K562 (cell line): ENCODE measurements around the gene SPINK4. TPM values are rescaled to one million over a fixed set of nuclear protein-coding genes. Genes with fewer than 3 reads are reported as not detected.
A peak's percentile ranks its signal among the peaks of the same experiment; 100 is the strongest.

ENCODE experiments used
- ATAC-seq: fragments of 200-7000 bp; cut with Tn5 transposase; 3 replicates; pipeline ENCODE4 v1.9.1; 2020; ENCODE audit warnings: moderate library complexity
- BruUV-seq: library from RNA; stranded (reverse); fragments of 400-500 nt; replicated peaks from 2 replicates; lab custom pipeline; 2021; lab: Mats Ljungman, UMichigan
- CTCF ChIA-PET: fragments of 300-600 bp; formaldehyde crosslinking; extraction: SDS; loops from one replicate; lab custom pipeline; 2021; ENCODE audit warnings: low intra/inter-chr PET ratio; lab: Yijun Ruan, JAX
- POLR2A ChIA-PET: fragments of 300-600, 350-650 bp; sonication (Branson Sonifier 250); formaldehyde crosslinking; extraction: SDS; loops from one replicate; lab custom pipeline; 2021; ENCODE audit warnings: antibody characterized with exemption, inconsistent platforms; lab: Yijun Ruan, JAX
- DNase-seq, 4 experiments: peaks; one replicate each; pipeline versions ENCODE4 v3.0.0 to v3.0.0-alpha.2; 2011 to 2018; ENCODE audit warnings: low spot score in 3 of 4, mixed read lengths in 3 of 4; ENCODE audit errors: extremely low read depth in 1 of 4
- FAIRE-seq: peaks from 2 replicates; lab custom pipeline; 2011; peaks lifted over from hg19 to GRCh38; lab: Jason Lieb, UNC
- H2AFZ ChIP-seq: 2 replicates; pipeline ENCODE4 v1.6.0; 2011; ENCODE audit warnings: low read depth, low read length, control low read depth, inconsistent platforms
- H3K27ac ChIP-seq: fragments of 200-600 bp; 3 replicates; pipeline ENCODE4 v1.8.0; 2011; ENCODE audit warnings: low read depth, mild to moderate bottlenecking, control low read depth, inconsistent platforms, low read length, moderate library complexity, mixed read lengths; ENCODE audit errors: extremely low read depth
- H3K27me3 ChIP-seq, 2 experiments: fragments of 300-600 bp in 1 of 2; 2 replicates in 1 of 2; 3 replicates in 1 of 2; pipeline versions ENCODE4 v1.6.0 to v1.8.0; 2011; ENCODE audit warnings: inconsistent platforms in 2 of 2, low read length in 2 of 2, mild to moderate bottlenecking in 1 of 2, mixed read lengths in 1 of 2, moderate library complexity in 1 of 2; ENCODE audit not compliant: control insufficient read depth in 2 of 2, insufficient read depth in 2 of 2
- H3K36me3 ChIP-seq: fragments of 300-600 bp; 3 replicates; pipeline ENCODE4 v1.8.0; 2011; ENCODE audit warnings: mild to moderate bottlenecking, low read length, inconsistent platforms; ENCODE audit not compliant: control insufficient read depth, insufficient read depth
- H3K4me1 ChIP-seq, 2 experiments: fragments of 200-600 bp in 1 of 2; replicated peaks in 1 of 2; 2 replicates in 1 of 2; 3 replicates in 1 of 2; pipeline versions ENCODE4 v1.5.1 to v1.8.0; 2011; ENCODE audit warnings: inconsistent platforms in 2 of 2, low read length in 2 of 2, mild to moderate bottlenecking in 1 of 2, mixed read lengths in 1 of 2, moderate library complexity in 1 of 2; ENCODE audit not compliant: control insufficient read depth in 2 of 2, insufficient read depth in 2 of 2
- H3K4me2 ChIP-seq: 2 replicates; pipeline ENCODE4 v1.6.1; 2011; ENCODE audit warnings: low read length, control low read depth, inconsistent platforms, mixed read lengths; ENCODE audit not compliant: insufficient read depth
- H3K4me3 ChIP-seq: fragments of 200-600 bp; sonication (generic), shearing (Covaris generic); 2 replicates; pipeline ENCODE4 v1.5.1; 2016; ENCODE audit warnings: control low read depth, inconsistent platforms
- H3K79me2 ChIP-seq: fragments of 200-600 bp; 3 replicates; pipeline ENCODE4 v1.8.0; 2011; ENCODE audit warnings: low read length, inconsistent platforms; ENCODE audit not compliant: control insufficient read depth, insufficient read depth
- H3K9ac ChIP-seq, 2 experiments: 2 replicates each; pipeline versions ENCODE4 v1.6.0 to v1.6.1; 2011; ENCODE audit warnings: low read depth in 2 of 2, low read length in 2 of 2, control low read depth in 1 of 2, inconsistent platforms in 1 of 2, mild to moderate bottlenecking in 1 of 2, mixed read lengths in 1 of 2; ENCODE audit not compliant: insufficient read depth in 1 of 2
- H3K9me1 ChIP-seq: one replicate; pipeline ENCODE4 v1.6.0; 2011; ENCODE audit warnings: inconsistent platforms, mild to moderate bottlenecking, low read length, moderate library complexity; ENCODE audit not compliant: control insufficient read depth, insufficient read depth
- H3K9me3 ChIP-seq: replicated peaks from 2 replicates; pipeline ENCODE4 v1.5.1; 2011; ENCODE audit warnings: low read depth, low read length, inconsistent platforms; ENCODE audit not compliant: control insufficient read depth, insufficient read depth
- H4K20me1 ChIP-seq: replicated peaks from 2 replicates; pipeline ENCODE4 v1.6.1; 2011; ENCODE audit warnings: low read length, inconsistent platforms, mixed read lengths; ENCODE audit not compliant: control insufficient read depth, insufficient read depth
- ETS1 ChIP-seq: conservative IDR thresholded peaks from 2 replicates; pipeline ENCODE4 v1.6.1; 2011; ENCODE audit warnings: low read depth, mild to moderate bottlenecking, low read length; ENCODE audit not compliant: control insufficient read depth
- FOSL1 ChIP-seq: fragments of 200-800 bp; sonication (Bioruptor generic); conservative IDR thresholded peaks from 2 replicates; pipeline ENCODE4 v1.6.1; 2016; ENCODE audit warnings: missing genetic modification characterization, missing compliant biosample characterization
- JUND ChIP-seq, 2 experiments: IDR thresholded peaks; 2 replicates in 1 of 2; 3 replicates in 1 of 2; pipeline ENCODE4 v1.6.1; 2011; ENCODE audit warnings: borderline replicate concordance in 2 of 2, low read depth in 2 of 2, low read length in 2 of 2, improper control_type of control experiment in 1 of 2, missing biosample characterization in 1 of 2, missing genetic modification characterization in 1 of 2, missing genetic modification reagents in 1 of 2
- KLF10 ChIP-seq: fragments of 250-450 bp; sonication (Bioruptor Pico); IDR thresholded peaks from 2 replicates; pipeline ENCODE4 v1.6.1; 2021; ENCODE audit warnings: matching md5 sums
- RFX1 ChIP-seq: fragments of 450-650 bp; IDR thresholded peaks from 2 replicates; pipeline ENCODE4 v1.6.1; 2016; ENCODE audit warnings: mild to moderate bottlenecking, moderate library complexity
- ZNF217 ChIP-seq: sonication (generic); formaldehyde crosslinking; IDR thresholded peaks from 2 replicates; pipeline ENCODE4 v1.8.0; 2022; ENCODE audit warnings: mild to moderate bottlenecking, missing genetic modification reagents
- ZNF589 ChIP-seq: fragments of 200-800 bp; sonication (Bioruptor generic); IDR thresholded peaks from 2 replicates; pipeline ENCODE4 v1.6.1; 2016; ENCODE audit warnings: low read depth, missing genetic modification characterization, missing compliant biosample characterization
- WGBS: fragments of 100-300 bp; shearing (Covaris generic); methylation state at CpG from one replicate; pipeline ENCODE4 v1.1.6; 2016; ENCODE audit warnings: low coverage, mixed read lengths; ENCODE audit not compliant: insufficient coverage; ENCODE audit errors: missing lambda C conversion rate; 5-methylcytosine and 5-hydroxymethylcytosine counted together
- in situ Hi-C: fragments of 300-500 bp; cut with MboI; formaldehyde crosslinking; loops from 4 replicates; pipeline ENCODE4 v1.15.0; 2018; ENCODE audit warnings: inconsistent platforms, mixed read lengths
- intact Hi-C: fragments of 100-400 bp; cut with micrococcal nuclease; formaldehyde crosslinking; loops from 2 replicates; pipeline ENCODE4 v1.14.2; 2022
- polyA plus RNA-seq, 8 experiments: library from polyadenylated mRNA; depleted of rRNA in 4 of 8; stranded (reverse) in 5 of 8; unstranded in 3 of 8; fragments of >200 nt; fragmentation: Nextera tagmentation in 2 of 8; fragmentation: Illumina TruSeq in 1 of 8; extraction: Ambion mirVana in 2 of 8; extraction: Trizol in 1 of 8; gene quantifications; 2 replicates each; pipeline versions ENCODE4 v1.2.1 to v1.2.3, GENCODE V29; 2011 to 2014; ENCODE audit warnings: inconsistent platforms in 1 of 8, missing spikeins in 1 of 8
- total RNA-seq, 7 experiments: library from RNA; depleted of rRNA in 6 of 7; stranded (reverse); fragments of >200 nt in 6 of 7; fragmentation: Illumina TruSeq in 2 of 7; extraction: Trizol in 2 of 7; gene quantifications; 2 replicates each; pipeline versions ENCODE4 v1.2.1 to v1.2.3, GENCODE V29; 2011 to 2021; ENCODE audit warnings: low replicate concordance in 1 of 7
- TF ChIP-seq, protein P1 (sequence below): fragments of 250-450 bp; sonication (Bioruptor Pico); IDR thresholded peaks from 2 replicates; pipeline ENCODE4 v1.8.0; 2021; ENCODE audit warnings: moderate library complexity, mild to moderate bottlenecking, inconsistent platforms
- TF ChIP-seq, protein P2 (sequence below): fragments of 250-450 bp; sonication (Bioruptor Pico); IDR thresholded peaks from 2 replicates; pipeline ENCODE4 v1.5.0; 2020; ENCODE audit warnings: mild to moderate bottlenecking

The SPINK4 gene
- total and polyA plus RNA-seq, 9 of the 15 experiments (the other 6 are each of a cell fraction or from before 2014, with no cell fraction given): 0.74 to 5.5 (median 2.1) TPM; not detected in 2

GRCh38 chr9:33210006-33210715, 29.8 kb upstream of the SPINK4 start (continued):
- no peak for TF ChIP-seq ZNF217 (CRISPR knock-in tag)
- no peak for TF ChIP-seq ZNF589 (CRISPR knock-in tag)
- TF ChIP-seq RFX1: no peak
- TF ChIP-seq, protein P1, sequence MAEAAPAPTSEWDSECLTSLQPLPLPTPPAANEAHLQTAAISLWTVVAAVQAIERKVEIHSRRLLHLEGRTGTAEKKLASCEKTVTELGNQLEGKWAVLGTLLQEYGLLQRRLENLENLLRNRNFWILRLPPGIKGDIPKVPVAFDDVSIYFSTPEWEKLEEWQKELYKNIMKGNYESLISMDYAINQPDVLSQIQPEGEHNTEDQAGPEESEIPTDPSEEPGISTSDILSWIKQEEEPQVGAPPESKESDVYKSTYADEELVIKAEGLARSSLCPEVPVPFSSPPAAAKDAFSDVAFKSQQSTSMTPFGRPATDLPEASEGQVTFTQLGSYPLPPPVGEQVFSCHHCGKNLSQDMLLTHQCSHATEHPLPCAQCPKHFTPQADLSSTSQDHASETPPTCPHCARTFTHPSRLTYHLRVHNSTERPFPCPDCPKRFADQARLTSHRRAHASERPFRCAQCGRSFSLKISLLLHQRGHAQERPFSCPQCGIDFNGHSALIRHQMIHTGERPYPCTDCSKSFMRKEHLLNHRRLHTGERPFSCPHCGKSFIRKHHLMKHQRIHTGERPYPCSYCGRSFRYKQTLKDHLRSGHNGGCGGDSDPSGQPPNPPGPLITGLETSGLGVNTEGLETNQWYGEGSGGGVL (CRISPR knock-in tag): no peak

GRCh38 chr9:33211695-33212393, 28.1 kb upstream of the SPINK4 start:
- Histone ChIP-seq H3K4me3 (no peak overlapping the region), H2AFZ (no peak overlapping the region), H3K27ac (no peak overlapping the region), H3K79me2 (no peaks in the 10 kb centered on the region), H3K4me1 (no peaks in the 10 kb centered on the region; a peak in 1 of 5 replicates), H3K36me3 (no peaks in the 10 kb centered on the region), H3K9me1 (no peaks in the 10 kb centered on the region), H4K20me1 (no peaks in the 10 kb centered on the region), H3K27me3 (no peaks in the 10 kb centered on the region), H3K9ac (no peak overlapping the region), H3K4me2 (no peak overlapping the region), H3K9me3 (no peaks in the 10 kb centered on the region)
- ChIA-PET POLR2A (interaction anchor here (0.8 to 1.4 kb wide), 2 partner anchors 11 to 25 kb away, joined by 3 to 4 read pairs; no protein-coding TSS in a partner anchor), CTCF (no interaction called here)
- ATAC-seq (no peak), DNase-seq (peak in 1 of 4 experiments; percentile 13), FAIRE-seq (no peak)
- in situ Hi-C loops (no loop called here), intact Hi-C loops (no loop called here)
- 0% methylated on average over 3 of the region's 3 CpGs for WGBS
- BruUV-seq: no TSS peak
- TF ChIP-seq, protein P2, sequence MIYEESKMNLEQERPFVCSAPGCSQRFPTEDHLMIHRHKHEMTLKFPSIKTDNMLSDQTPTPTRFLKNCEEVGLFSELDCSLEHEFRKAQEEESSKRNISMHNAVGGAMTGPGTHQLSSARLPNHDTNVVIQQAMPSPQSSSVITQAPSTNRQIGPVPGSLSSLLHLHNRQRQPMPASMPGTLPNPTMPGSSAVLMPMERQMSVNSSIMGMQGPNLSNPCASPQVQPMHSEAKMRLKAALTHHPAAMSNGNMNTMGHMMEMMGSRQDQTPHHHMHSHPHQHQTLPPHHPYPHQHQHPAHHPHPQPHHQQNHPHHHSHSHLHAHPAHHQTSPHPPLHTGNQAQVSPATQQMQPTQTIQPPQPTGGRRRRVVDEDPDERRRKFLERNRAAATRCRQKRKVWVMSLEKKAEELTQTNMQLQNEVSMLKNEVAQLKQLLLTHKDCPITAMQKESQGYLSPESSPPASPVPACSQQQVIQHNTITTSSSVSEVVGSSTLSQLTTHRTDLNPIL (CRISPR knock-in tag): no peak
- TF ChIP-seq ETS1 (no peak), FOSL1 (tag) (peak; percentile 43), JUND (IDR thresholded peaks at IDR 0.05; ENCODE audit: borderline replicate concordance, low read depth, low read length) (0 out of 2 replicates have a peak, but pooled peaks have one; percentile 15), JUND (tag; IDR thresholded peaks at IDR 0.05; ENCODE audit: borderline replicate concordance, low read depth, low read length) (no peak), KLF10 (CRISPR knock-in tag) (no peak)
